ENCODE results near the gene TUSC2. TPM values are rescaled to one million over a fixed set of nuclear protein-coding genes. Genes with fewer than 3 reads are reported as not detected.

The TUSC2 gene
- total and polyA plus RNA-seq, 9 of the 15 experiments (the other 6 are each of a cell fraction or from before 2014, with no cell fraction given): 2.8 to 67.5 (median 25.8) TPM

- TF ChIP-seq FOXP4 (CRISPR knock-in tag; IDR thresholded peaks at IDR 0.05; ENCODE audit: borderline replicate concordance) (no peak), MGA (IDR thresholded peaks at IDR 0.05) (peak; percentile 82), MAX (CRISPR knock-in tag; IDR thresholded peaks at IDR 0.05) (peak; percentile 94), GATA2 (CRISPR knock-in tag; IDR thresholded peaks at IDR 0.05) (no peak), DNMT1 (IDR thresholded peaks at IDR 0.05) (no peak), CC2D1A (IDR thresholded peaks at IDR 0.05) (no peak), SRF (CRISPR knock-in tag; IDR thresholded peaks at IDR 0.05) (peak in 1 of 2 experiments; percentile 51; a peak in 1 of 4 replicates), DACH1 (IDR thresholded peaks at IDR 0.05; ENCODE audit: partially characterized antibody) (no peak), RNF2 (IDR thresholded peaks at IDR 0.05) (peak; percentile 53; the same call in 1 of the 2 replicates), SMARCC2 (IDR thresholded peaks at IDR 0.05; ENCODE audit: low read depth) (no peak), EP300 (IDR thresholded peaks at IDR 0.05; ENCODE audit: low read length) (peak; percentile 17; the same call in 1 of the 2 replicates)
Observed at GRCh38 chr3:50337175-50337861, 9.3 kb upstream of the TUSC2 start (continued).
